Measurements from ENCODE around the gene WDR13.
"Not testable (repeated sequence)": the region's sequence is repeated elsewhere in the genome, so short reads cannot be mapped to it uniquely, and the experiment has no call there.

The WDR13 gene

GRCh38 chrX:48597353-48598264, at the start of gene WDR13:
TSS of gene WDR13 (plus strand) at chrX:48597492. CDS start at chrX:48597997, 505 bp downstream.
- DNase-seq (peak; percentile 88), ATAC-seq (replicated peaks) (peak; percentile 87 to 91)
- Mint-ChIP-seq H3K36me3 (peaks cover 8 to 19% of the 10 kb centered on the region in 2 donors), H3K27ac (peak within 1 kb of the TSS; percentile 99), H3K9me3 (peaks cover 0 to 3% of the 10 kb centered on the region in 2 donors), H3K27me3 (no peaks in the 10 kb centered on the region), H3K4me3 (peak within 1 kb of the TSS; percentile 98 to 99), H3K4me1 (peaks cover 7 to 11% of the 10 kb centered on the region in 2 donors)

GRCh38 chrX:48548871-48549270, 48.4 kb upstream of the WDR13 start:
- H3K36me3 Mint-ChIP-seq: peaks cover 11 to 12% of the 10 kb centered on the region in 2 donors

GRCh38 chrX:48555731-48556325, 41.5 kb upstream of the WDR13 start:
- H3K27me3 Mint-ChIP-seq; H3K9me3 Mint-ChIP-seq; H3K27ac Mint-ChIP-seq; H3K4me1 Mint-ChIP-seq; ATAC-seq (replicated peaks); H3K4me3 Mint-ChIP-seq; DNase-seq: not testable (repeated sequence)
- peaks cover 15 to 25% of the 10 kb centered on the region in 2 donors for H3K36me3 Mint-ChIP-seq

More at GRCh38 chrX:48548871-48549270, 48.4 kb upstream of the WDR13 start:
- Mint-ChIP-seq H3K9me3 (no peaks in the 10 kb centered on the region), H3K27ac (peak overlapping the region; percentile 47), H3K4me3 (no peak overlapping the region), H3K4me1 (no peaks in the 10 kb centered on the region), H3K27me3 (no peaks in the 10 kb centered on the region)
- DNase-seq (no peak), ATAC-seq (replicated peaks) (no peak)

- Mint-ChIP-seq H3K27ac (no peak overlapping the region), H3K9me3 (no peaks in the 10 kb centered on the region), H3K4me1 (peaks cover 0 to 2% of the 10 kb centered on the region in 2 donors), H3K36me3 (peaks cover 14 to 28% of the 10 kb centered on the region in 2 donors), H3K4me3 (no peak overlapping the region), H3K27me3 (no peaks in the 10 kb centered on the region)
- peak in 1 of 2 donors; percentile 47 for ATAC-seq (replicated peaks)
- DNase-seq: no peak
Observed at GRCh38 chrX:48558271-48558670, 39.0 kb upstream of the WDR13 start.

- no peaks in the 10 kb centered on the region for H3K9me3 Mint-ChIP-seq
- H3K27ac Mint-ChIP-seq: no peak overlapping the region
- peaks cover 0 to 3% of the 10 kb centered on the region in 2 donors for H3K4me1 Mint-ChIP-seq
- no peak for DNase-seq
- peaks cover 17 to 31% of the 10 kb centered on the region in 2 donors for H3K36me3 Mint-ChIP-seq
- no peak for ATAC-seq (replicated peaks)
- H3K27me3 Mint-ChIP-seq: no peaks in the 10 kb centered on the region
- H3K4me3 Mint-ChIP-seq: no peak overlapping the region
Observed at GRCh38 chrX:48559636-48560035, 37.7 kb upstream of the WDR13 start.

GRCh38 chrX:48560056-48560455, 37.2 kb upstream of the WDR13 start:
- H3K27ac Mint-ChIP-seq: peak overlapping the region; percentile 37
- no peaks in the 10 kb centered on the region for H3K9me3 Mint-ChIP-seq
- DNase-seq (no peak), ATAC-seq (replicated peaks) (no peak)
- no peak overlapping the region for H3K4me3 Mint-ChIP-seq
- peaks cover 14 to 27% of the 10 kb centered on the region in 2 donors for H3K36me3 Mint-ChIP-seq
- no peaks in the 10 kb centered on the region for H3K27me3 Mint-ChIP-seq
- H3K4me1 Mint-ChIP-seq: peaks cover 0 to 3% of the 10 kb centered on the region in 2 donors

- Mint-ChIP-seq H3K27ac (no peak overlapping the region), H3K9me3 (no peaks in the 10 kb centered on the region), H3K27me3 (no peaks in the 10 kb centered on the region), H3K4me1 (peaks cover 0 to 3% of the 10 kb centered on the region in 2 donors), H3K4me3 (no peak overlapping the region), H3K36me3 (peaks cover 10 to 27% of the 10 kb centered on the region in 2 donors)
- ATAC-seq (replicated peaks): no peak
- DNase-seq: no peak
Observed at GRCh38 chrX:48560681-48561080, 36.6 kb upstream of the WDR13 start.

GRCh38 chrX:48569958-48570357, 27.3 kb upstream of the WDR13 start:
- peak; percentile 14 for DNase-seq
- Mint-ChIP-seq H3K27me3 (no peaks in the 10 kb centered on the region), H3K9me3 (no peaks in the 10 kb centered on the region), H3K36me3 (peaks cover 4 to 7% of the 10 kb centered on the region in 2 donors), H3K27ac (no peak overlapping the region), H3K4me1 (peaks cover 0 to 2% of the 10 kb centered on the region in 2 donors), H3K4me3 (no peak overlapping the region)
- peak; percentile 22 to 57 for ATAC-seq (replicated peaks)

- H3K36me3 Mint-ChIP-seq: peaks cover 21 to 35% of the 10 kb centered on the region in 2 donors
- H3K9me3 Mint-ChIP-seq: no peaks in the 10 kb centered on the region
- H3K27ac Mint-ChIP-seq: peak overlapping the region; percentile 100
- DNase-seq: no peak
- peaks cover 4 to 11% of the 10 kb centered on the region in 2 donors for H3K4me1 Mint-ChIP-seq
- peak; percentile 21 to 32 for ATAC-seq (replicated peaks)
- peak overlapping the region; percentile 86 to 90 for H3K4me3 Mint-ChIP-seq
- H3K27me3 Mint-ChIP-seq: no peaks in the 10 kb centered on the region
Observed at GRCh38 chrX:48573690-48574269, 23.5 kb upstream of the WDR13 start.

GRCh38 chrX:48574270-48575266, 22.7 kb upstream of the WDR13 start, which contains the start of gene RBM3:
TSS of gene RBM3 (plus strand) at chrX:48574484. CDS start at chrX:48575181, 697 bp downstream.
- H3K4me3 Mint-ChIP-seq: peak within 1 kb of the TSS; percentile 86 to 90
- no peaks in the 10 kb centered on the region for H3K27me3 Mint-ChIP-seq
- peaks cover 23 to 43% of the 10 kb centered on the region in 2 donors for H3K36me3 Mint-ChIP-seq
- H3K4me1 Mint-ChIP-seq: peaks cover 4 to 14% of the 10 kb centered on the region in 2 donors
- H3K27ac Mint-ChIP-seq: peak within 1 kb of the TSS; percentile 100
- no peaks in the 10 kb centered on the region for H3K9me3 Mint-ChIP-seq
- ATAC-seq (replicated peaks): peak; percentile 88 to 94
- DNase-seq: peak; percentile 90

GRCh38 chrX:48575642-48576041, 21.6 kb upstream of the WDR13 start:
- H3K4me3 Mint-ChIP-seq: peak overlapping the region; percentile 86 to 90
- peak overlapping the region; percentile 100 for H3K27ac Mint-ChIP-seq
- peaks cover 23 to 48% of the 10 kb centered on the region in 2 donors for H3K36me3 Mint-ChIP-seq
- no peaks in the 10 kb centered on the region for H3K27me3 Mint-ChIP-seq
- no peak for DNase-seq
- no peaks in the 10 kb centered on the region for H3K9me3 Mint-ChIP-seq
- H3K4me1 Mint-ChIP-seq: peaks cover 9 to 14% of the 10 kb centered on the region in 2 donors
- ATAC-seq (replicated peaks): no peak

- no peak for ATAC-seq (replicated peaks)
- Mint-ChIP-seq H3K27ac (peak overlapping the region; percentile 100), H3K27me3 (no peaks in the 10 kb centered on the region), H3K36me3 (peaks cover 23 to 48% of the 10 kb centered on the region in 2 donors), H3K9me3 (no peaks in the 10 kb centered on the region), H3K4me3 (peak overlapping the region; percentile 86 to 90), H3K4me1 (peaks cover 9 to 14% of the 10 kb centered on the region in 2 donors)
- DNase-seq: no peak
Observed at GRCh38 chrX:48576108-48576507, 21.2 kb upstream of the WDR13 start.

GRCh38 chrX:48578661-48579128, 18.6 kb upstream of the WDR13 start:
- ATAC-seq (replicated peaks) (no peak), DNase-seq (no peak)
- Mint-ChIP-seq H3K27me3 (no peaks in the 10 kb centered on the region), H3K4me3 (peak overlapping the region; percentile 41 to 55), H3K36me3 (peaks cover 22 to 48% of the 10 kb centered on the region in 2 donors), H3K9me3 (no peaks in the 10 kb centered on the region), H3K27ac (peak overlapping the region; percentile 7), H3K4me1 (peaks cover 9 to 13% of the 10 kb centered on the region in 2 donors)
